ENCODE measurements around the gene RAB11FIP2.

Gene RAB11FIP2

GRCh38 chr10:117997673-117998072, 49.1 kb downstream of the RAB11FIP2 start:
- TF ChIP-seq, protein P1, sequence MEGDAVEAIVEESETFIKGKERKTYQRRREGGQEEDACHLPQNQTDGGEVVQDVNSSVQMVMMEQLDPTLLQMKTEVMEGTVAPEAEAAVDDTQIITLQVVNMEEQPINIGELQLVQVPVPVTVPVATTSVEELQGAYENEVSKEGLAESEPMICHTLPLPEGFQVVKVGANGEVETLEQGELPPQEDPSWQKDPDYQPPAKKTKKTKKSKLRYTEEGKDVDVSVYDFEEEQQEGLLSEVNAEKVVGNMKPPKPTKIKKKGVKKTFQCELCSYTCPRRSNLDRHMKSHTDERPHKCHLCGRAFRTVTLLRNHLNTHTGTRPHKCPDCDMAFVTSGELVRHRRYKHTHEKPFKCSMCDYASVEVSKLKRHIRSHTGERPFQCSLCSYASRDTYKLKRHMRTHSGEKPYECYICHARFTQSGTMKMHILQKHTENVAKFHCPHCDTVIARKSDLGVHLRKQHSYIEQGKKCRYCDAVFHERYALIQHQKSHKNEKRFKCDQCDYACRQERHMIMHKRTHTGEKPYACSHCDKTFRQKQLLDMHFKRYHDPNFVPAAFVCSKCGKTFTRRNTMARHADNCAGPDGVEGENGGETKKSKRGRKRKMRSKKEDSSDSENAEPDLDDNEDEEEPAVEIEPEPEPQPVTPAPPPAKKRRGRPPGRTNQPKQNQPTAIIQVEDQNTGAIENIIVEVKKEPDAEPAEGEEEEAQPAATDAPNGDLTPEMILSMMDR (conservative IDR thresholded peaks at IDR 0.05): no peak
- no peak overlapping the region for H3K27ac ChIP-seq

- no peak overlapping the region for H3K27ac ChIP-seq
- TF ChIP-seq, protein P1 (conservative IDR thresholded peaks at IDR 0.05): no peak
Measured at GRCh38 chr10:117996709-117997108, 50.0 kb downstream of the RAB11FIP2 start.

DNA sequence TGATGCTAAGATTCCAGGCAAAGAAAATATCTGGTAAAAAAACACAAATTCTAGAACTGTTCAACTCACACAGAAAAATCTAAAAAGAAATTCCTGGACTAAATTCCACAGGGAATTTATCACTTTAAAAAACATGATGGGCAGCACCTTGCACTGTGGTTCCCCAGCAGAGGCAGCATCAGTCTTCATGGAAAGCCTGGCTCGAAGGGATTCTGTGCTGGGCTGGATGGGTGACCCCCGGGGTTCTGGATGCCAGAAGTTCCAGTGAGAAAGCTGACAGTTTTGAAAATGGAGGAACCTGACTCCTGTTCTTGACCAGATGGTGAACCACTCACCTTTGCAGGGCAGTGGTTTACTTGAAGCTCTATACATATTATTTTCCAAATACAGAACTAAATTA, 52.0 kb downstream of the RAB11FIP2 start:
- TF ChIP-seq, protein P1 (conservative IDR thresholded peaks at IDR 0.05): no peak
- H3K27ac ChIP-seq: no peak overlapping the region

DNA sequence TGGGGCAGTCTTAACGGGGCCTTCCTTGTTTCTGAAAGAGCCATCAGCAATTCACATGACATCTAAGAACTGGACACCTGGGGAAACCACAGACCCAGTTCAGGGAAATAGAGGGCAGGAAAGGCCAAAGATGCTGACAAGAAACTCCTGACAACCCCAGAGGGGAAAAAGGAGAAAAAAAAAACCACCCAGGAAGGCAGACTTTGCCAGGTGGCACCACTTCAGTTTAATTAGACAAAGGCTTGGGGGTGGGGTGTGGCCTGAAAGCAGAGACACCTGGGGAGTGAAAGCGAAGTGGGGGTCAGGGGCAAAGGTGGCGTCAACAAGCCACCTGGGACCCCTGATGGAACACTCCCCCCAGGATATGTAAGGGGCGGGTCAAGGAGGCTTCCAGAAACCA, 53.6 kb downstream of the RAB11FIP2 start:
- H3K27ac ChIP-seq: no peak overlapping the region
- TF ChIP-seq, protein P1 (conservative IDR thresholded peaks at IDR 0.05): no peak

GRCh38 chr10:117991701-117992100, 55.0 kb downstream of the RAB11FIP2 start:
- TF ChIP-seq, protein P1 (conservative IDR thresholded peaks at IDR 0.05): no peak

DNA sequence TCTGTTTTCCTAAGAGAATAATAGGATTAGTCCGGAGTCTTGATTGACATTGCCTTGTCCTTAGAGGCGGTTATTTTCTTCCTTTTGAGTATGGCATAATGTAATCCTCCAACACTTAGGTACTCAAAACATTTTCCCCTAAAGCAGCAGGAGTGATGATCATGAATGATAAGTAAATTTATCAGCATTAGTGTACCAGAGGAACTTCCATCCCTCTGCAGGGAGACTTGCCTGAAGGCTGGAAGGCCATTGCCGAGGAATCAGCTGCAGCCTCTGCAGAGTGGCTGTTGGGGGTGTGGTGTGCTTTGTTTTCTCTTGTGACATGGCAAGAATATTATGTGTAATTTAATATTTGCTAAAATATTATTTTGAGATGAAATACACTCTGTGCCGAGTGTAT, 56.8 kb downstream of the RAB11FIP2 start:
- TF ChIP-seq, protein P1 (conservative IDR thresholded peaks at IDR 0.05): no peak
- H3K27ac ChIP-seq: no peak overlapping the region

More at GRCh38 chr10:117991701-117992100, 55.0 kb downstream of the RAB11FIP2 start:
- no peak overlapping the region for H3K27ac ChIP-seq

GRCh38 chr10:117988814-117989213, 57.9 kb downstream of the RAB11FIP2 start:
- TF ChIP-seq, protein P1 (conservative IDR thresholded peaks at IDR 0.05): no peak
- H3K27ac ChIP-seq: no peak overlapping the region

All from VCaP (cell line).